Liver (tissue), 9 donors: Measurements from ENCODE around the gene FAM72B. TPM values are rescaled to one million over a fixed set of nuclear protein-coding genes. Genes with fewer than 3 reads are reported as not detected.
"Not testable (repeated sequence)": the region's sequence is repeated elsewhere in the genome, so short reads cannot be mapped to it uniquely, and the experiment has no call there.

ENCODE experiments used
- DNase-seq: peaks from one replicate; pipeline ENCODE4 v3.0.0-alpha.2; 2017; ENCODE audit warnings: low spot score
- H3K27ac ChIP-seq, 2 donors: one replicate each; pipeline ENCODE4 v1.7.0; 2013; ENCODE audit warnings: inconsistent platforms in 2 of 2, low read length in 2 of 2, control low read depth in 1 of 2, low read depth in 1 of 2, mild to moderate bottlenecking in 1 of 2
- H3K27me3 ChIP-seq, 4 donors: one replicate each; pipeline versions ENCODE4 v1.6.1 to v1.7.0; 2013; ENCODE audit warnings: low read length in 3 of 4, inconsistent platforms in 1 of 4, mild to moderate bottlenecking in 1 of 4, moderate library complexity in 1 of 4; ENCODE audit not compliant: control insufficient read depth in 4 of 4, insufficient read depth in 4 of 4
- H3K36me3 ChIP-seq, 4 donors: one replicate each; pipeline versions ENCODE4 v1.6.1 to v1.7.0; 2013; ENCODE audit warnings: low read length in 3 of 4, mild to moderate bottlenecking in 3 of 4, low read depth in 1 of 4, moderate library complexity in 1 of 4; ENCODE audit not compliant: control insufficient read depth in 4 of 4, insufficient read depth in 3 of 4
- H3K4me1 ChIP-seq, 4 donors: one replicate each; pipeline versions ENCODE4 v1.6.1 to v1.7.0; 2013; ENCODE audit warnings: low read length in 3 of 4, mild to moderate bottlenecking in 3 of 4, moderate library complexity in 1 of 4; ENCODE audit not compliant: control insufficient read depth in 4 of 4, insufficient read depth in 4 of 4
- H3K4me3 ChIP-seq, 3 donors: one replicate each; pipeline versions ENCODE4 v1.6.1 to v1.7.0; 2013; ENCODE audit warnings: low read length in 3 of 3, control low read depth in 1 of 3, low read depth in 1 of 3, mild to moderate bottlenecking in 1 of 3
- H3K9ac ChIP-seq, 2 donors: one replicate each; pipeline ENCODE4 v1.7.0; 2013; ENCODE audit warnings: low read length in 2 of 2, mild to moderate bottlenecking in 2 of 2, moderate library complexity in 2 of 2, control low read depth in 1 of 2, low read depth in 1 of 2
- H3K9me3 ChIP-seq, 4 donors: one replicate each; pipeline versions ENCODE4 v1.6.1 to v1.7.0; 2013; ENCODE audit warnings: low read length in 3 of 4; ENCODE audit not compliant: control insufficient read depth in 4 of 4
- RAD21 ChIP-seq, 2 donors: IDR thresholded peaks; 2 replicates each; pipeline ENCODE4 v1.6.1; 2016; ENCODE audit warnings: antibody characterized with exemption in 2 of 2, mild to moderate bottlenecking in 2 of 2
- whole genome bisulfite sequencing: extraction: QIAGEN DNeasy Blood & Tissue Kit; methylation state at CpG from one replicate; pipeline ENCODE4 v1.1.7; 2013; 5-methylcytosine and 5-hydroxymethylcytosine counted together
- polyA plus RNA-seq, 2 donors: library from polyadenylated mRNA; stranded (reverse) in 1 of 2; unstranded in 1 of 2; fragments of 200-250 nt in 1 of 2; fragments of >200 nt in 1 of 2; fragmentation: Nextera tagmentation in 1 of 2; extraction: Ambion mirVana in 1 of 2; gene quantifications; one replicate each; pipeline versions ENCODE4 v1.2.1 to v1.2.3, GENCODE V29; 2013 to 2015
- total RNA-seq, 2 donors: library from RNA; depleted of rRNA; stranded (reverse); fragments of >200 nt; gene quantifications; one replicate each; pipeline ENCODE4 v1.2.3, GENCODE V29; 2014
- donor health status: healthy.
- donor health status: healthy.
- donor health status: healthy.
- donor health status: healthy.
- donor health status: healthy.

FAM72B gene
- total and polyA plus RNA-seq, 4 donors = 0.37 to 10.0 (median 0.49) TPM

DNA sequence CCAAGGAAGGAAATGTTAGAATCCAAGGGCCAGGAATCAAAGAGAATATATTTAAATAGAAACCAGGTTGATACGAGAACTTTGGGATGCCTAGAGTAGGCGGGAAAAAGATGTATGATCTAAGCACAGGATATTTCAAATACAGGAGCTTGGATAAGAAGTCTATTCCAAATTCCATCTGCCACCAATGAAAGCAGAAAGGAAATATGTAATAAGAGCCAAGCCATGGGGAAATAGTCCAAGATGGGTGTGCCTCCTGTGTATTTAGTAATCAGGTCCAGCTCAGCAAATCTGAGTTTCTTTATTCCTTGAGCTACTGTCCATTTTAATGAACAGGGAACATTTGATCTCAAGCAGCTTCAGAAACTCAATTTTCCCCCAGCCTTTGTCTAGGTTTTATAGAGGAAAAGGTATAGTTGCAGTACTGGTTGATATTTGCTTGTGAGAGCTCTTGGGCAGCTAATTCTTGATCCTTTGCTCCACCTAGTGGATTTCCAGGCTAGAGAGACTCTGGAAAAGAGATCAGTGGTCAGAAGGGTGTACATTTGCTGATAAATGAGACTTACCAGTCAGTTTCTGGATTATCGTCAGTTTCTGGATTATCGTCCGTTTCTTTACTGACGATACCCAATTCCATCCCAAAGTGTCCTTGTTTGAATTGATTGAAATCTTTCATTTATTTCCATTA is 28.3 kb downstream of the FAM72B start:
- not testable (repeated sequence) for H3K27me3 ChIP-seq, H3K9me3 ChIP-seq, DNase-seq, H3K4me3 ChIP-seq, H3K27ac ChIP-seq, H3K9ac ChIP-seq, H3K36me3 ChIP-seq, H3K4me1 ChIP-seq
- 87% methylated on average over 6 of the region's 6 CpGs for WGBS
- peak; percentile 25 to 44 for TF ChIP-seq RAD21 (IDR thresholded peaks at IDR 0.05)

DNA sequence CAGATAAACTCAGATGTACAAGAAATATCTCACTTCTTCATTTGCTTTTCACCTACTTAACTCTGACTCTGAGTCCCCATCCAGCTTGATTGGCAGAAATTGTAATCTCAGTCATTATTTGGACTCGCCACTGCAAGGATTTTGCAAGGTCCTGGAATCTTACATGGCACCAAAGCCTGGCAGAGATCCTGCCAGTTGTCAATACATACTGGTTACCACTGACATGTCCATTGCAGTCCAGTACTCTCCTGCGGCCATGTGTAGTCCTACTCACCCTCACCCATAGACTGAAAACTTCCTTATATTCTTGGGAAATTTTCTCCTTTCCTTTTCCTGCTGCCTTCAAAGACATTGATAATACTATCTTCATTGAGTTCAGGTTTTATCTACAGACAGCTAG is 29.3 kb downstream of the FAM72B start:
- not testable (repeated sequence) for DNase-seq, H3K4me3 ChIP-seq, H3K27me3 ChIP-seq, H3K27ac ChIP-seq, H3K36me3 ChIP-seq, H3K4me1 ChIP-seq, H3K9me3 ChIP-seq, H3K9ac ChIP-seq
- 80% methylated on average over 1 of the region's 2 CpGs for WGBS

DNA sequence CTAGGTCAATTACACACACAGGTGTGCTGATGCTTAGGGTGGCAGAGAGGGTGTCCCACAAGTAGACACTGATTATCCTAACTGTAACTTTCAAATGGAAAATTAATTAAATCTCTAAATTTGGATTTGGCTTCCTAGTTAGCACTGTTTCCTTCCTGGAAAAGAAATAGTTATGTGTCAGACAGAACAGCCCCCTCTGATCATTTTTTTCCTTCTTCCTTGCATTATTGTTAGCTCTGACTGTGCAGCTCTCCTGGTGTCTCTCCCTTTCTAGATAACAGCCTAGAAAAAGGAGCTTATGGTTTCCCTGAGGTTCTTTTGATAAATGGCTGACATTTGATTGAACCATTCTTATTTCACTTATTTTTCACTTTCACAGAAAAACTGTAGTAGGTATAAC is 31.4 kb downstream of the FAM72B start:
- not testable (repeated sequence) for H3K4me1 ChIP-seq, H3K27ac ChIP-seq, H3K27me3 ChIP-seq, H3K4me3 ChIP-seq, H3K36me3 ChIP-seq, H3K9ac ChIP-seq, DNase-seq, H3K9me3 ChIP-seq

DNA sequence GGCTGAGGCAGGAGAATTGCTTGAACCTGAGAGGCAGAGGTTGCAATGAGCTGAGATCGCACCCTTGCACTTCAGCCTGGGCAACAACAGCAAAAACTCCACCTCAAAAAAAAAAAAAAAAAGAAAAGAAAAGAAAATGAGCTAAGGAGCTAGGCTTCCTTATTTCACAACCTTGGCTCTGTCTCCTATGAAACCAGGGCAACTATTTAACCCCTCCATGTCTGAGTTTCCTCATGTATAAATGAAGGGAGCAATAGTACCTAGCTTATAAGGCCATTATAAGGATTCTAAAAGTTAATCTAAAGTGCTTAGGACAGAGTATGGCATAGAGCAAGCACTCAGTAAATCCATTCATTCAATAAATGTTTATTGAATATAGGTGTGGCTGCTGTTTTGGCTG is 32.8 kb downstream of the FAM72B start:
- H3K9me3 ChIP-seq, H3K9ac ChIP-seq, H3K36me3 ChIP-seq, DNase-seq, H3K4me3 ChIP-seq, H3K27ac ChIP-seq, H3K4me1 ChIP-seq, H3K27me3 ChIP-seq: not testable (repeated sequence)
- 80% methylated on average over 1 of the region's 1 CpG for WGBS

DNA sequence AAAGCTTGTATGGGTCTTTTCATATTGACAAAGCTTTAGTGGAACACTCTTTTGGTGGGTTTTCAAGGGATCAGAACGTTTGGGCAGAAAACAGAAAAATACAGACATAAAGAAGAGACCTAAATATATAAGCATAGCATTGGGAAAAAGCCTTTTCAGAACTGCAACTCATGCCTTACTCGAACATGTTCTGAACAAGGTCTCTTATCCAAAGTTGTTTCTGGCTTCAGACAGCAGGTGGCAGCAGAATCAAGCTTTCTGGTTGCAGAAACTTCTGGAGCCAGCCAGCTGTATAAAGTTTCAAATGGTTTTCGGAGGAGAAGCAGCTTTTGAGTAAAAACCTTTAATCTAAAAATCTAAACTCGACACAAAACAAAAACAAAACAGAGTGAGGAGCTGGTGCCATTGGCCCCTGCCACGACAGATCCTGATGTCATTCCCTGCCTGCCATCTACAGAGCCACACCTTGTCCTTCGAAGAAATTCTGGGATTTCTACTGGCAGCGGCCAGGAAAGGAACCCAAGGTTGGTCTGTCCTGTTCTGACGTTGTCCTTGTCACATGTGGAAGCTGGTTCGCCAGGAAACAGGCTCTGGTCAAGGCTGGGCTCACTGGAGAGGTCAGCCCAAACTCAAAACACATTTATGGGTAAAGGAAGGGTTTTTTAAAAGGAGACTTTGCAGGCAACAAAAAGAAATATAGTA is 35.5 kb downstream of the FAM72B start:
- not testable (repeated sequence) for H3K4me3 ChIP-seq, DNase-seq, H3K36me3 ChIP-seq, H3K9me3 ChIP-seq, H3K9ac ChIP-seq, H3K27me3 ChIP-seq, H3K27ac ChIP-seq, H3K4me1 ChIP-seq
- 3% methylated on average over 2 of the region's 9 CpGs for WGBS

DNA sequence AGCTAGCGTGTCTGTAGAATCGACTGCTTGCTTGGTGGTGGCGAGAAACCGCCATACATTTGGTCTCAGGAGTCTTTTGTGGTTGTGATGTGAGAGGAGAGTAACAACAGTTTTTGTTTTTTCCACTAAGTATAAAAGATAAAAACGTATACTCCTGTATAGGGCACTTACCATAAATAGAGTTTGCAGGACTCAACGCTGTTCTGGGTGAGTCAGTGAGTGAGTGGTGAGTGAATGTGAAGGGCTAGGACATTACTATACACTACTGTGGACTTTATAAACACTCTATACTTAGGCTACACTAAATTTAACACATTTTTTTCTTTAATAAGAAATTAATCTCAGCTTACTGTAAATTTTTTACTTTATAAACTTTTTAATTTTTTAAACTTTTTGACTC is 43.7 kb downstream of the FAM72B start:
- no CpG with 5 or more reads among the region's 6 CpGs for WGBS
- not testable (repeated sequence) for H3K27ac ChIP-seq, H3K36me3 ChIP-seq, H3K4me1 ChIP-seq, H3K9ac ChIP-seq, H3K9me3 ChIP-seq, DNase-seq, H3K27me3 ChIP-seq, H3K4me3 ChIP-seq

DNA sequence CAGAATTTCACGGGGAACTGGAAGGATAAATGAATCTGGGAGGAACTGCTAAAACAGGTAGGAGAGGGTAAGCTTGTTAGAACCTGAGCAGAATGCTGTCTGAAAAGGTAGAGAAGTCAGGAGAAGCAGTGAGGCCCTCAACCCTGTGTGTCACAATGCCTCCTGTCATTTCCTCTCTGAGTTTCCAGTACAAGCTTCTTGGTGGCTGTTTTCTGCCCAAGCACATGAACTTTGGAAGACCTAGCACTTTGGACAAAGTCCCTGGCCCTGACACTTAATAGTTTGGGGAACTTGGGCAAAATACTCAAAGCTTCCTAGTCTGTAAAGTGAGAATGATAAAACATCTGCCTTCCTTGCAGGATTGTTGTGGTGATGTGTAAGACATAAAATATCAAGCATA is 52.6 kb downstream of the FAM72B start:
- WGBS = no CpG with 5 or more reads among the region's 1 CpG
- not testable (repeated sequence) for DNase-seq

DNA sequence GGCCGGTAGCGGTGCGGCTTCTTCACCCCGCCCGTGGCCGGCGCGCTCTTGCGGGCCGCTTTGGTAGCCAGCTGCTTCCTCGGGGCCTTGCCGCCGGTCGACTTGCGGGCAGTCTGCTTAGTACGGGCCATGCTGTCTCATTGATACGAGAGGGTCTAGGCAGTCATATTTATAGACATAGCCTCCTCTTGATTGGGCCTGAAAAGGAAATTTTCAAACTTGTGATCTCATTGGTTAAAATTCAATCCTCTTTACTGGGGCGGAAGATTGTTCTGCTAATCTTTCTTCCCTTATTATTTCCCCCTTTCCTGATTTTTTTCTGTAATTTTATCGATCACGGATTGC is 65.7 kb downstream of the FAM72B start:
- not testable (repeated sequence) for DNase-seq, H3K9ac ChIP-seq, H3K27ac ChIP-seq, H3K36me3 ChIP-seq, H3K27me3 ChIP-seq, H3K4me1 ChIP-seq, H3K9me3 ChIP-seq
- H3K4me3 ChIP-seq = peak overlapping the region in 1 of 3 donors; percentile 20
- 19% methylated on average over 16 of the region's 20 CpGs for WGBS

More for the DNA sequence above, 52.6 kb downstream of the FAM72B start:
- not testable (repeated sequence) for H3K9ac ChIP-seq, H3K27ac ChIP-seq, H3K36me3 ChIP-seq, H3K4me3 ChIP-seq, H3K9me3 ChIP-seq, H3K4me1 ChIP-seq, H3K27me3 ChIP-seq
